Measurements from ENCODE around the gene KCNN4. TPM values are rescaled to one million over a fixed set of nuclear protein-coding genes. Genes with fewer than 3 reads are reported as not detected.
"Not testable (repeated sequence)": the region's sequence is repeated elsewhere in the genome, so short reads cannot be mapped to it uniquely, and the experiment has no call there.

KCNN4 gene
- total RNA-seq, 6 experiments from 2014 or later, result 0.18 to 1.4 (median 0.27) TPM; not detected in 1

DNA sequence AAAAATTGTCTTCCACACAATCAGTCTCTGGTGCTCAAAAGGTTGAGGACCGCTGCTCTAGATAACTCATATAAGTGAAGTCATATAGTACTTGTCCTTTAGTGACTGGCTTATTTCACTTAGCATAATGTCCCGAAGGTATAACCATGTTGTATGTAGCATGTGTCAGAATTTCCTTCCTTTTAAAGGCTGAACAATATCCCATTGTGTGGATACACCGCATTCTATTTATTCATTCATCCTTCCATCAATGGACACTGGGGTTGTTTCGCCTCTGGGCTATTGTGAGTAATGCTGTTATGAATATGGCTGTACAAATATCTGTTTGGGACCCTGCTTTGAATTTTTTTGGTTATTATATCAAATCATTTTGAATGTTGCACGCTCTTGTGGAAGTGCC is 26.1 kb upstream of the KCNN4 start:
- H3K4me1 ChIP-seq, result no peaks in the 10 kb centered on the region
- no peak overlapping the region for H3K4me3 ChIP-seq
- ATAC-seq (no peak), DNase-seq (no peak)
- no peaks in the 10 kb centered on the region for H3K36me3 ChIP-seq
- H3K27ac ChIP-seq, result no peak overlapping the region
- H3K27me3 ChIP-seq, result no peaks in the 10 kb centered on the region
- TF ChIP-seq, protein P1, sequence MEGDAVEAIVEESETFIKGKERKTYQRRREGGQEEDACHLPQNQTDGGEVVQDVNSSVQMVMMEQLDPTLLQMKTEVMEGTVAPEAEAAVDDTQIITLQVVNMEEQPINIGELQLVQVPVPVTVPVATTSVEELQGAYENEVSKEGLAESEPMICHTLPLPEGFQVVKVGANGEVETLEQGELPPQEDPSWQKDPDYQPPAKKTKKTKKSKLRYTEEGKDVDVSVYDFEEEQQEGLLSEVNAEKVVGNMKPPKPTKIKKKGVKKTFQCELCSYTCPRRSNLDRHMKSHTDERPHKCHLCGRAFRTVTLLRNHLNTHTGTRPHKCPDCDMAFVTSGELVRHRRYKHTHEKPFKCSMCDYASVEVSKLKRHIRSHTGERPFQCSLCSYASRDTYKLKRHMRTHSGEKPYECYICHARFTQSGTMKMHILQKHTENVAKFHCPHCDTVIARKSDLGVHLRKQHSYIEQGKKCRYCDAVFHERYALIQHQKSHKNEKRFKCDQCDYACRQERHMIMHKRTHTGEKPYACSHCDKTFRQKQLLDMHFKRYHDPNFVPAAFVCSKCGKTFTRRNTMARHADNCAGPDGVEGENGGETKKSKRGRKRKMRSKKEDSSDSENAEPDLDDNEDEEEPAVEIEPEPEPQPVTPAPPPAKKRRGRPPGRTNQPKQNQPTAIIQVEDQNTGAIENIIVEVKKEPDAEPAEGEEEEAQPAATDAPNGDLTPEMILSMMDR (IDR thresholded peaks at IDR 0.05), result no peak
- no peak for TF ChIP-seq POLR2A (IDR thresholded peaks at IDR 0.05)
- intact Hi-C loops (cut with DNase I), result no loop called here
- no peaks in the 10 kb centered on the region for H3K9me3 ChIP-seq
- 52% methylated on average over 5 of the region's 5 CpGs for WGBS (ENCODE audit: insufficient coverage, low coverage, low lambda C conversion rate, missing lambda C conversion rate)

DNA sequence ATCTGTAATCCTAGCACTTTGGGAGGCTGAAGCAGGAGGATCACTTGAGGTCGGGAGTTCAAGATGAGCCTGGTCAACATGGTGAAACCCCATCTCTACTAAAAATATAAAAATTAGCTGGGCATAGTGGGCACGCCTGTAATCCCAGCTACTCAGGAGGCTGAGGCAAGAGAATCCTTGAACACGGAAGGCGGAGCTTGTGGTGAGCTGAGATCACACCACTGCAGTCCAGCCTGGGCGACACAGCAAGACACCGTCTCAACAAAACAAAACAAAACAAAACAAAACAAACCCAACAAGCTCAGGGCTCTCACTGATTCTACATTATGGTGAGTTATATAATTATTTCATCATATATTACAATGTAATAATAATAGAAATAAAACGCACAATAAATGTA is 25.6 kb upstream of the KCNN4 start:
- intact Hi-C loops (cut with DNase I); H3K27me3 ChIP-seq; H3K9me3 ChIP-seq; H3K36me3 ChIP-seq; H3K4me1 ChIP-seq; H3K4me3 ChIP-seq; H3K27ac ChIP-seq; ATAC-seq; DNase-seq: not testable (repeated sequence)
- 71% methylated on average over 7 of the region's 7 CpGs for WGBS (ENCODE audit: insufficient coverage, low coverage, low lambda C conversion rate, missing lambda C conversion rate)

DNA sequence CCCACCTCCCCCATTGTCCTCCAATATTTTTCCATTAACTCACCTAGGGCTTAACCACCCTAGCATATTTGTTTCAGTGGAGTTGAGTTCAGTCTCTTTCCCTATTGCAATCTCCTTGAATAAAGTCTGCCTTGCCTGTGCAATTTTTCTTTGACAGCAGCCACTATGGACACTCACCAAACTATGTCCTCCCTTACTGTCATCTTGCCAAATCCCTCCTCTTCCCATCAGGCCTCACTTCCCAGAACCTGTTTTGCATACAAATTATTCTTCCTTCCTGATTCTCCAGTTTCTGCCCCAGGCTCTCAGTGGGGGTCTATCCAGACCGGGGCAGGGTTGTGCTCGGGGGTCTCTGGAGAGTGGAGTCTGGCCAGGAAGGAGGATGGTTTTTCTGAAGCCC is 23.7 kb upstream of the KCNN4 start:
- 24% methylated on average over 2 of the region's 2 CpGs for WGBS (ENCODE audit: insufficient coverage, low coverage, low lambda C conversion rate, missing lambda C conversion rate)

DNA sequence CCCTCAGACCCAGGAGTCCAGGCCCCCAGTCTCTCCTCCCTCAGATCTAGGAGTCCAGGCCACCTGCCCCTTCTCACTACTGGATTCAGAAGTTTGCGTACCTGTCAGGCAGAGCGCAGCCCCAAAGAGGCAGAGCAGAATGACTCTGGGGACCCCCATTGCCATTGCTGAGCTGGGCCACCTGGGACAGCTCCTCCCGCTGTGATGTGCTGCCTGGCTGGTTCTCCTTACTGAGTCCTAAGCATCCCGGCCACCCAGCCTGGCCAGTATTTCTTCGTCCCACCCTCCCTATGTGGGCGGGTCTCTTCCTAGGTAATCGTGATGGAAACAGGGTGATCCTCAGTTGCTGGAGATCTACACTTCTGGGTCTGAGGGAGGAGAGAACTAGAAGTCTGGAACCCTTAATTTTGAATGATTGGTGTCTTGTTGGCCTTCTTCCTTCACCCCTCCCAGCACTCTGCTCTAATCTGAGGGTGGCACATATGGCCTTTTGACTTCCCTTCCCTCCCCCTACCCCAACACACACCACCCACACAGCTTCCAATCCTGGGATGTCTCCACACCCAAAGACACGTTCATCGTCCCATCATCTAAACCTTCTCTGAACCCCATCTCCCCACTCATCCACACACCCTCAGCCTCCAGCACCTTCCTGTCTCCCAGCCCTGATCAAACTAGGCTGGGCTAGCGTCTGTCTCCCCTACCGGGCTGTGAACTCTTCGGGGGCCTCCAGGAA is 21.6 kb upstream of the KCNN4 start, which contains the start of gene LYPD5:
Gene LYPD5 (minus strand): TSS at position 232 of the 736 bp plus-strand sequence. CDS start 67 bp downstream, at position 165.
- Histone ChIP-seq H3K36me3 (no peaks in the 10 kb centered on the region), H3K4me3 (no peak within 1 kb of the TSS), H3K27me3 (no peaks in the 10 kb centered on the region), H3K4me1 (peaks cover 0 to 4% (median 0%) of the 10 kb centered on the region in 4 donors), H3K27ac (no peak within 1 kb of the TSS), H3K9me3 (no peaks in the 10 kb centered on the region)
- ATAC-seq, result no peak
- WGBS (ENCODE audit: insufficient coverage, low coverage, low lambda C conversion rate, missing lambda C conversion rate), result 54% methylated on average over 10 of the region's 12 CpGs
- TF ChIP-seq, protein P1 (IDR thresholded peaks at IDR 0.05), result no peak
- TF ChIP-seq POLR2A (IDR thresholded peaks at IDR 0.05), result no peak
- intact Hi-C loops (cut with DNase I), result no loop called here
- no peak for DNase-seq

More for the DNA sequence above, 23.7 kb upstream of the KCNN4 start:
- H3K27me3 ChIP-seq, result no peaks in the 10 kb centered on the region
- H3K27ac ChIP-seq, result no peak overlapping the region
- H3K9me3 ChIP-seq, result no peaks in the 10 kb centered on the region
- TF ChIP-seq, protein P1 (IDR thresholded peaks at IDR 0.05), result no peak
- TF ChIP-seq POLR2A (IDR thresholded peaks at IDR 0.05), result no peak
- ATAC-seq, result no peak
- DNase-seq, result no peak
- H3K36me3 ChIP-seq, result no peaks in the 10 kb centered on the region
- H3K4me3 ChIP-seq, result no peak overlapping the region
- H3K4me1 ChIP-seq, result no peaks in the 10 kb centered on the region
- intact Hi-C loops (cut with DNase I), result no loop called here

DNA sequence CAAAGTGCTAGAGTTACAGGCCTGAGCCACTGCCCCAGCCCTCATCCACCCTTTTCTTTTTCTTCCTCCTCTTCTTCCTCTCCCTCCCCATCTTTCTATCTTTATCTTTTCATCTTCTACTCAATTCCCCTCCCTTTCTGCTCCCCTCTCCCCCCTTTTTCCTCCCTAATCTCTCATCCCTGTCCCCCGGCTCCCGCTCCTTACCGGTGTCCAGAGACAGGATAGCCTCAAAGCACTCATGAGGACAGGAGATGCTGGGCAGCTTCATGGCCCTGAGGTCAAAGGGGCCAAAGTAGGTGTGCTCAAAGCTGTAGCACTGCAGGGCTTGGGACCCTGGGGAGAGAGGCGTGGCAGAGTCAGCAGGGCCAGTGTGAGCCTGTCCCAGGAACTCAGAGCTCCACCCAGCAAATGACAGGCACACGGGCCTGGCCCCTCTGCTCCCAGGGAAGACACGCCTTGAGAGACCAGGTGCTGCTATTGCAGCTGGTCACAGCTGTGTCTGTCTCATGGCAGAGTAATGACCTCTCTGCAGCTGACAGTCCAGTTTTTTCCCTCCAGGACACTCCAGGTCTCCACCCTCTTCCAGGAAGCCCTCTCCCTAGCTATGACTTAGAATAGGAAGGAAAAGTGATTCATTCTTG is 18.8 kb upstream of the KCNN4 start:
- Histone ChIP-seq H3K4me1 (peaks cover 0 to 4% (median 0%) of the 10 kb centered on the region in 4 donors), H3K27me3 (no peaks in the 10 kb centered on the region), H3K27ac (no peak overlapping the region), H3K36me3 (no peaks in the 10 kb centered on the region), H3K4me3 (no peak overlapping the region), H3K9me3 (no peaks in the 10 kb centered on the region)
- 44% methylated on average over 5 of the region's 6 CpGs for WGBS (ENCODE audit: insufficient coverage, low coverage, low lambda C conversion rate, missing lambda C conversion rate)
- ATAC-seq (peak in 2 of 4 donors; percentile 9 to 37), DNase-seq (no peak)
- no peak for TF ChIP-seq POLR2A (IDR thresholded peaks at IDR 0.05)
- TF ChIP-seq, protein P1 (IDR thresholded peaks at IDR 0.05), result no peak
- intact Hi-C loops (cut with DNase I), result no loop called here
